SHP77 treated with DMSO at 0.1 percent for 48 hours (cell line): ENCODE data around the gene LEPR.
A peak's percentile ranks its signal among the peaks of the same experiment; 100 is the strongest.
"Not testable (repeated sequence)": the region's sequence is repeated elsewhere in the genome, so short reads cannot be mapped to it uniquely, and the experiment has no call there.

Source experiments
- DNase-seq: peaks from one replicate; lab custom pipeline; 2025; lab: John Stamatoyannopoulos, UW

Gene LEPR

DNA sequence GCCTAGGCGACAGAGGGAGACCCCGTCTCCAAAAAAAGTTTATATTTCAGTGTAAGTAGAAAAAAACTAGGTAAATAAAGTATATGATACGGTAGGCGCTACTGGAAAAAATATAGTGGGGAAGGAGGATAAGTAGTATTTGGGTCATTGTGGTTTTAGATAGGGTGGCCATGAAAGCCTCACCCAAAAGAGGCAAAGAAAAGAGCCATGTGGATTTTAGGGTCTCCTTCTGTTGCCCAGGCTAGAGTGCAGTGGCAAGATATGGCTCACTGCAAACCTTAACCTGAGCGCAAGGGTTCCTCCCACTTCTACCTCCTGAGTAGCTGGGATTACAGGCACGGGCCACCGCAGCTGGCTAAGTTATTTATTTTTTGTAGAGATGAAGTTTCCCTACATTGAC is 17.1 kb downstream of the LEPR start:
- no peak for DNase-seq

DNA sequence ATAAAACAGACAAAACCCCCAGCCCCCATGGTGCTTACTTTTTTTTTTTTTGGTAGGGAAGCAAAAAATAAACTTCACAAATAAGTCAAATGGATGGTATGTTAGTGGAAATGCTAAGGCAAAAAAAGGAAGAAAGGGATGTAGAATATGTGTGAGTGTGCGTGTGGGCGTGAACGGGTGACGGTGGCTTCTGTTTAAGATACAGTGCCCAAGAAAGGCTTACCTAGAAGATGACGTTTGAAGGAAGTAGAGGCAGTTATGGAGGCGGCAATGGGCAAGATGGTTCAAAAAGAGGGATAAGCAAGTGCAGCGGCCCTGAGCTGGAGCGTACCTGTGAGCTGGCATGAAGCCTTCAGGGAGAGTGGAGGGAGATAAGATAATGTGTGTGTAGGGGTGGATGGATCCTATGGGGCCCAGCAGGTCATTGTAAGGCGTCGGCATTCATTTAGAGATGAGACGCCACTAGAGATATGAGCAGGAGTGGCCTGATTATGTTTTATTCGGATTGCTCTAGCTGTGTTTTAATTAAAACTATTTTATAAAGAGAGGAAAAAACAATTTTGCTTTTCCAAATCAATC is 19.9 kb downstream of the LEPR start:
- DNase-seq: no peak

- no peak for DNase-seq
These were observed 20.4 kb downstream of the LEPR start for GRCh38 chr1:65440915-65441314.

DNA sequence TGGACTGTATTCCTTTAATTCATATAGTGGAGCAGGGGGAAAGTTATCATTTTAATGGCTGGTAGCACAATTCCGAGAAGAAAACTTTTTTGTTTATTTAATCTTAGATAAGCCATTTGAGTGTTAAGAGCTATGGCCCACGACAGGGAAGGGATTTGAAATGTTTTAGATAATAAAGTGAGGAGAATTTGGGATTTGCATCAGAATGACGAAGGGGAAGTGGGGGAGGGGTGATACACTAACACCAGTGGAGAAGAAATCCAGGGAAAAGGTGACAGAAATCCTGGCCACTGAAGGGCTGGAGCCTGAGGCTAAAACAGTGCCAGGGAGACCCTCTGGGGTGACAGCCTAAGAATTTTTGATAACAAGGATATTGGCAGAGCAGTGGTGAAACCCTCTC is 21.0 kb downstream of the LEPR start:
- no peak for DNase-seq

DNA sequence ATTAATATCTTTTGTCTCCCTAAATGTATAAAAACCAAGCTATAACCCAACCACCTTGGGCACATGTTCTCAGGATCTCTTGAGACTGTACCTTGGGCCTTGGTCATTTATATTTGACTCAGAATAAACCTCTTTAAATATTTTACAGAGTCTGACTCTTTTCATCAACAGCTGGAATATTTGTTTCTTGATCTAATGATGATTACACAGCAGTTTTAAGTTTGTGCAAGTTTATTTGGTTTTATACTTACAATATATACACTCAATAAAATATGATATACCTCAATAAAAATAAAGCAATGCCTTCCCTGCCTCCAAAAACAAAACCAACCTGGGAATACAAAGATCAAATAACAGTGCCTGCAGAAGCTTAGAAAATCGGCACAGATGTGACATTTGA is 22.0 kb downstream of the LEPR start:
- no peak for DNase-seq

- no peak for DNase-seq
These were observed 23.2 kb downstream of the LEPR start for GRCh38 chr1:65443647-65444046.

DNA sequence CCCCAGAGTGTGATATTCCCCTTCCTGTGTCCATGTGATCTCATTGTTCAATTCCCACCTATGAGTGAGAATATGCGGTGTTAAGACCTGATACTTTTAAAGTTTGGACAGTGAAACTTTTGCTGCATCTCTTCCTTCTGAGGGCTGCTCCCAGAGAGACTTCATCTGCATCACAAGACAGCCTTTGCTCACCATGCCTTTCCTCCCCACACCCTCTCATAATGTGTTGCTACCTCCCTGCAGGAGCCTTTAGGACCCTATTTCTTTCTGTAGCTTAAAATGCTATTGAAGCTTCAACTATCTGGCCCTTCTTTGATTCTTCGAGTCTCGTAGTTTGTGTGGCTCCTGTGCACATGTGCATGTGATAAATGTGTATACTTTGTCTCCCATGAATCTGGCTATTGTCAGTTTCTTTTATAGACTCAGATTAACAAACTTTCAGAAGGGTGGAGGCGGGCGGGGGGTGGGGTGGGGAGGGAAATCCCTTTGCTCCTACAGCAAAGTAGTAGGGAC is 23.7 kb downstream of the LEPR start:
- DNase-seq: no peak

DNA sequence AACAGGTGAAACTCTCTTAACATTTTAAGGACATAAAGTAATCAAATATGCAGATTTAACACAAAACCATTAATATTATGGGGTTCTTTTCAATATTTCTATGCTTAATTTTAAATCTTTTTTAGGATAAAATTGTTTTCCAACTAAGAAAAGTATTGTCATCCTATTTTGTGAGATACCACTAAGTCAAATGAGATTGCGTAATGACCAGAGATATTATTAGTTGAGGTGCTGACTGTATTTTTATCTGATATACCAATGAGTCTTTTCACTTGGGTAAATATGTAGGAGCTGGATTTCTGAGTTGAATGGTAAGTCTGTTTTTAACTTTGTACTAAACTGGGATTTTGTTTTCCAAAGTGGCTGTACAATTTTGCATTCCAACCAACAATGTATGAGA is 25.4 kb downstream of the LEPR start:
- no peak for DNase-seq

DNA sequence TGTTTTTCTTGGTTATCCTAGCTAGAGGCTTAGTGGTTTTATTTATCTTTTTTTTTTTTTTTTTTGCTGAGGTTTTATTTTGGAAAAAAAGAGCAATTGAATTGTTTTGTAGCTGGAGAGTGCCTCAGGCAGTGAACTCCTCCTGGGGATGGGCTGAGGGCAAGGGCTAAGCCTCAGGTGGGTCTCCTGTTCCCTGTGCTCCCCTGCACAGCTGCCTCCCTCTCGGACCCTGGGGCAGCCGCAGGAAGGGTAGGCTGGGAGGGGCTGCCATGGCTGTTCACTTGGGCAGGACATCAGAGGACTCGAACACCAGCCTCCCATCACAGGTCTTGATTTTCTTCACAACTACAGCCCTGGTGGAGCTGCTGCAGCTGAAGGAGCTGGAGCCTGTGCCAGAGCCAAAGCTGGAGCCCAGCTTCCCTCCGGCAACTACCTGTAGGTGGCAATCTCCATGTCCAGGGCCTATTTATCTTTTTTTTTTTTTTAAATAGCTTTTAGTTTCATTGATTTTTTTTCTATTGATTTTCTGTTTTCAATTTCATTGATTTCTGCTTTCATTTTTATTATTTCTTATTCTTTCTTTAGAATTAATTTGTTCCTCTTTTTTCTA is 28.9 kb downstream of the LEPR start:
- no peak for DNase-seq

DNA sequence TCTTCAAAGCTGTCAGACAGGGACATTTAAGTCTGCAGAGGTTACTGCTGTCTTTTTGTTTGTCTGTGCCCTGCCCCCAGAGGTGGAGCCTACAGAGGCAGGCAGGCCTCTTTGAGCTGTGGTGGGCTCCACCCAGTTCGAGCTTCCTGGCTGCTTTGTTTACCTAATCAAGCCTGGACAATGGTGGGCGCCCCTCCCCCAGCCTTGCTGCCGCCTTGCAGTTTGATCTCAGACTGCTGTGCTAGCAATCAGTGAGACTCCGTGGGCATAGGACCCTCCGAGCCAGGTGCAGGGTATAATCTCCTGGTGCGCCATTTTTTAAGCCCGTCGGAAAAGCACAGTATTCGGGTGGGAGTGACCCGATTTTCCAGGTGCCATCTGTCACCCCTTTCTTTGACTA is 35.2 kb downstream of the LEPR start:
- not testable (repeated sequence) for DNase-seq

DNA sequence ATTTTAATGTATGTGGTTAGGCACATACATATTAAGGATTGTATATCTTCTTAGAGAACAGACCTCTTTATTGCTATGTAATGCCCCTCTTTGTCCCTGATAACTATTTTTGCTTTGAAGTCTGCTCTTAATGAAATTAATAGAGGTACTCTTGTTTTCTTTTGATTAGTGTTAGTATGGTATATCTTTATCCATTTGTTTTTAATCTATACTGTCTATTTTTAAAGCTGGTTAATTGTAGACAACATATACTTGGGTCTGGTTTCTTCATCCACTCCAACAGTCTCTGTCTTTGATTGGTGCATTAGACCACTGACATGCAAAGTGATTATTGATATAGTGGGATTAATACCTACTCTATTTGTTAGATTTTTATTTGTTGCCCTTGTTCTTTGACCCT is 36.0 kb downstream of the LEPR start:
- DNase-seq: no peak

GRCh38 chr1:65457868-65458267 is 37.4 kb downstream of the LEPR start:
- DNase-seq: no peak

DNA sequence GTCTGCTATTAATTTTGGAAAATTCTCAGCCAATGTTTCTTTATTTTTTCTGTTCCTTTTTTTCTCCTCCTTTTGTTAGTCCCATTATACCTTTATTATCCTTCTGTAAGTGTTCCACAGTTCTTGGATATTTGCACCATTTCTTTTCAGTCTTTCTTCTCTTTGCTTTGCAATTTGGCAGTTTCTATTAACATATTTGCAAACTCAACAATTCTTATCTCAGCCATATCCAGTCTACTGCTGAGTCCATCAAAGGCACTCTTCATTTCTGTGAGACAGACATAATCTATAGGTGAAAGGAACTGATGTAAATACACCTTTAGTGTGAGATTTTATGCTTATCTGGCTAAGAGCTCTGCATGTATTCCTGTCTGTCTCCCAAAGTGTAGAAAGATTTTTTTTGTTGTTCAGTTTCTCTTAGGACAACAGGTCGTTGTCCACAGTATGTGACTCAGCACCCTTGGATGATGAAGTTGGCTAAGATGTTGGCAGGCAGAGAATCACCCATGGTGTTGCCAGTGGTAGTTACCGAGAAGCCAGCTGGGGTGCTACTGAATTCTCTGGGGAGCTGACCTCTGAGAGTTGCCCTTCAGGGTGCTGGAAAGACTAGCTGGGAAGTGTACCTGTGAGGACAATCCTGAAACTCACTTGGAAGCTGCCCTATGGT is 38.4 kb downstream of the LEPR start:
- DNase-seq: no peak

DNA sequence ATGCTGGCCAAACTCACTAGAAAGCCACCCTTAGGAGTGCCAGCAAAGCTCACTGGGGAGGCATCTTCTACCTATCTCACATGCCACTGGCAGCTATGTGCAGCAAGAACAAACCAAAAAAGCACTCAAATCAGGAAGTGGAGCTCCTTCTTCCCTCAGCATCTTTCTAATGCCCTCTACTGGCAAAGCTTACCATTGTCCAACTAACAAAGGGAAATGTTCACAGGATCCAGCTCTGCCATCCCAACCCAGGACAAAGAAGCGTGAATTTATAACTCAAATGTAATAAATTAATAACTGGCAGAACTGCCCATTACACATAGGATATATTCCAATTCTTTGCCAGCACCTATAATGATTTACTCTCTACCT is 38.9 kb downstream of the LEPR start:
- DNase-seq: no peak

DNA sequence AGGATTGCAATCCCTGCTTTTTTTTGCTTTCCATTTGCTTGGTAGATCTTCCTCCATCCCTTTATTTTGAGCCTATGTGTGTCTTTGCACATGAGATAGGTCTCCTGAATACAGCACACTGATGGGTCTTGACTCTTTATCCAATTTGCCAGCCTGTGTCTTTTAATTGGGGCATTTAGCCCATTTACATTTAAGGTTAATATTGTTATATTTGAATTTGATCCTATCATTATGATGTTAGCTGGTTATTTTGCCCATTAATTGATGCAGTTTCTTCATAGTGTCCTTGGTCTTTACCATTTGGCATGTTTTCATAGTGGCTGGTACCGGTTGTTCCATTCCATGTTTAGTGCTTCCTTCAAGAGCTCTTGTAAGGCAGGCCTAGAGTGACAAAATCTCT is 45.4 kb downstream of the LEPR start:
- not testable (repeated sequence) for DNase-seq

- DNase-seq: peak; percentile 3
These were observed 47.1 kb downstream of the LEPR start for GRCh38 chr1:65467536-65467935.

GRCh38 chr1:65469126-65469888 is 48.8 kb downstream of the LEPR start:
- DNase-seq: no peak

DNA sequence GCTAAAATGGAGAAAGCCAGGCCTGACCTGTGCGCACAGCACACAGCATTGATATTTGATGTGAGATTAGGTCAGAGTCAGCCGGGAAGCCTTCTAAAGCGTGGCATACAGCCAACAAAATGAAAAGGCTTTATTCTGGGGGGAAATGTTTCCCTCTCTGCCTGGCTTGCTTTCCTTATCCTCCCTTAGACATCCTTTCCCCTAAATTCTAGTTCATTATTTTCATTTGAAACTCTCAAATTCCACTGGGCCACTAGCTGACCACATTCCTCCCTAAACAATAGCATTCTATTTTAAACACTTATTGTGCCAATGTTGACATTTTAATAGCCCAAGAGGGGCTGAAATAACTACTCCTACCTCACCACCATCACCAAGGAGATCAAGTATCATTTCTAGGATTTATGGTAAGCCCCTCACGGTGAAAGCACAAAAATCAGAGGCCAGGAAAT is 49.4 kb downstream of the LEPR start:
- peak; percentile 56 for DNase-seq
